H1 (cell line): ENCODE data around the gene EPHA2. TPM values are rescaled to one million over a fixed set of nuclear protein-coding genes. Genes with fewer than 3 reads are reported as not detected.

Source experiments
- CTCF ChIA-PET: fragments of 300-600 bp; sonication (Branson Sonifier 250); formaldehyde crosslinking; loops from one replicate; lab custom pipeline; 2021; ENCODE audit not compliant: partially characterized antibody; lab: Charles Lee
- POLR2A ChIA-PET: fragments of 300-600 bp; sonication (Branson Sonifier 250); formaldehyde crosslinking; loops from one replicate; lab custom pipeline; 2021; ENCODE audit warnings: inconsistent platforms; ENCODE audit not compliant: partially characterized antibody; lab: Charles Lee
- DNase-seq, 2 experiments: peaks; one replicate each; pipeline versions ENCODE4 v3.0.0 to v3.0.0-alpha.2; 2010 to 2022; ENCODE audit warnings: low spot score in 2 of 2, low read depth in 1 of 2, mixed read lengths in 1 of 2
- FAIRE-seq: peaks from 2 replicates; lab custom pipeline; 2011; peaks lifted over from hg19 to GRCh38; lab: Jason Lieb, UNC
- H2AFZ ChIP-seq: 2 replicates; pipeline ENCODE4 v1.8.1; 2012; ENCODE audit warnings: low read length, inconsistent platforms
- H2AK5ac ChIP-seq: 2 replicates; pipeline ENCODE4 v1.6.1; 2013; ENCODE audit warnings: low read depth, low read length
- H2BK120ac ChIP-seq: replicated peaks from 2 replicates; pipeline ENCODE3; 2013; ENCODE audit warnings: low read depth, low read length, inconsistent platforms
- H2BK12ac ChIP-seq: 2 replicates; pipeline ENCODE4 v1.6.1; 2013; ENCODE audit warnings: low read depth, low read length
- H2BK15ac ChIP-seq: 2 replicates; pipeline ENCODE4 v1.6.1; 2013; ENCODE audit warnings: low read length
- H2BK20ac ChIP-seq: 2 replicates; pipeline ENCODE4 v1.6.1; 2013; ENCODE audit warnings: low read length
- H2BK5ac ChIP-seq: 2 replicates; pipeline ENCODE4 v1.6.1; 2013; ENCODE audit warnings: low read depth, low read length
- H3K14ac ChIP-seq: 2 replicates; pipeline ENCODE4 v1.6.1; 2013; ENCODE audit warnings: inconsistent platforms; ENCODE audit not compliant: insufficient read length
- H3K18ac ChIP-seq: 2 replicates; pipeline ENCODE4 v1.6.1; 2013; ENCODE audit warnings: low read length; ENCODE audit errors: extremely low read depth
- H3K23ac ChIP-seq: 2 replicates; pipeline ENCODE4 v1.6.1; 2013; ENCODE audit warnings: inconsistent platforms; ENCODE audit not compliant: insufficient read length
- H3K23me2 ChIP-seq: 2 replicates; pipeline ENCODE4 v1.6.1; 2013; ENCODE audit warnings: low read depth, low read length
- H3K27ac ChIP-seq: 2 replicates; pipeline ENCODE4 v1.6.1; 2011; ENCODE audit warnings: low read depth, low read length, inconsistent platforms
- H3K27me3 ChIP-seq, 4 experiments: replicated peaks in 1 of 4; 1 replicate in 1 of 4; 2 replicates in 3 of 4; pipeline versions ENCODE4 v1.6.1 to v1.8.1; 2011 to 2013; ENCODE audit warnings: low read length in 3 of 4, mild to moderate bottlenecking in 3 of 4, inconsistent platforms in 2 of 4, mixed read lengths in 2 of 4, moderate library complexity in 1 of 4; ENCODE audit not compliant: control insufficient read depth in 3 of 4, insufficient read depth in 3 of 4; ENCODE audit errors: extremely low read depth in 1 of 4
- H3K36me3 ChIP-seq, 4 experiments: 2 replicates each; pipeline versions ENCODE4 v1.6.1 to v1.8.1; 2011 to 2013; ENCODE audit warnings: mild to moderate bottlenecking in 4 of 4, low read length in 3 of 4, moderate library complexity in 2 of 4, control low read depth in 1 of 4, inconsistent platforms in 1 of 4; ENCODE audit not compliant: insufficient read depth in 4 of 4, control insufficient read depth in 2 of 4
- H3K4ac ChIP-seq: replicated peaks from 2 replicates; pipeline ENCODE3; 2013; ENCODE audit warnings: low read length, low read depth, mixed read lengths, inconsistent platforms; ENCODE audit not compliant: insufficient read length
- H3K4me1 ChIP-seq, 4 experiments: replicated peaks in 1 of 4; 1 replicate in 1 of 4; 2 replicates in 3 of 4; pipeline versions ENCODE4 v1.6.1 to v1.8.1; 2011 to 2013; ENCODE audit warnings: low read length in 3 of 4, inconsistent platforms in 2 of 4, mixed read lengths in 1 of 4; ENCODE audit not compliant: insufficient read depth in 4 of 4, control insufficient read depth in 3 of 4
- H3K4me2 ChIP-seq, 2 experiments: 2 replicates each; pipeline versions ENCODE4 v1.6.1 to v1.8.1; 2011 to 2013; ENCODE audit warnings: low read depth in 2 of 2, low read length in 2 of 2, control low read depth in 1 of 2, inconsistent platforms in 1 of 2, mild to moderate bottlenecking in 1 of 2; ENCODE audit not compliant: insufficient read depth in 1 of 2
- H3K4me3 ChIP-seq, 4 experiments: fragments of 200-600, 300-600 bp in 1 of 4; sonication (generic), shearing (Covaris generic), sonication (Bioruptor Twin) in 1 of 4; 2 replicates each; pipeline versions ENCODE4 v1.5.1 to v1.8.1; 2011 to 2016; ENCODE audit warnings: low read length in 4 of 4, low read depth in 3 of 4, control low read depth in 2 of 4, inconsistent platforms in 2 of 4, mild to moderate bottlenecking in 2 of 4, mixed read lengths in 1 of 4, moderate library complexity in 1 of 4; ENCODE audit not compliant: insufficient read depth in 2 of 4; ENCODE audit errors: extremely low read depth in 1 of 4
- H3K56ac ChIP-seq: replicated peaks from 2 replicates; pipeline ENCODE3; 2013; ENCODE audit warnings: low read depth, mild to moderate bottlenecking, mixed read lengths, low read length, inconsistent platforms; ENCODE audit not compliant: insufficient read length
- H3K79me1 ChIP-seq: 2 replicates; pipeline ENCODE4 v1.6.1; 2013; ENCODE audit warnings: low read depth, low read length, control low read depth
- H3K79me2 ChIP-seq, 2 experiments: 2 replicates each; pipeline versions ENCODE4 v1.6.1 to v1.8.1; 2012 to 2013; ENCODE audit warnings: low read length in 2 of 2, mild to moderate bottlenecking in 2 of 2, inconsistent platforms in 1 of 2; ENCODE audit not compliant: insufficient read depth in 2 of 2, control insufficient read depth in 1 of 2
- H3K9ac ChIP-seq, 4 experiments: replicated peaks in 1 of 4; 1 replicate in 1 of 4; 2 replicates in 3 of 4; pipeline versions ENCODE4 v1.6.1 to v1.8.1; 2011 to 2013; ENCODE audit warnings: low read depth in 3 of 4, low read length in 3 of 4, control low read depth in 2 of 4, mild to moderate bottlenecking in 2 of 4, moderate library complexity in 2 of 4, inconsistent platforms in 1 of 4; ENCODE audit errors: extremely low read depth in 1 of 4
- H3K9me3 ChIP-seq, 2 experiments: 2 replicates each; pipeline versions ENCODE4 v1.6.1 to v1.8.1; 2012 to 2013; ENCODE audit warnings: mild to moderate bottlenecking in 2 of 2, moderate library complexity in 2 of 2, control low read depth in 1 of 2, inconsistent platforms in 1 of 2, low read depth in 1 of 2, low read length in 1 of 2, mixed read lengths in 1 of 2; ENCODE audit not compliant: insufficient read depth in 2 of 2
- H4K20me1 ChIP-seq, 2 experiments: replicated peaks in 1 of 2; 2 replicates each; pipeline versions ENCODE3 to v1.8.1; 2011 to 2013; ENCODE audit warnings: inconsistent platforms in 2 of 2, low read length in 2 of 2, mild to moderate bottlenecking in 1 of 2; ENCODE audit not compliant: insufficient read depth in 2 of 2, control insufficient read depth in 1 of 2
- H4K5ac ChIP-seq: 2 replicates; pipeline ENCODE4 v1.6.1; 2013; ENCODE audit warnings: low read length, low read depth, mixed read lengths, inconsistent platforms; ENCODE audit not compliant: insufficient read length
- H4K8ac ChIP-seq: 2 replicates; pipeline ENCODE4 v1.8.0; 2013; ENCODE audit warnings: mild to moderate bottlenecking, moderate library complexity, low read length, inconsistent platforms; ENCODE audit not compliant: insufficient read depth; ENCODE audit errors: extremely low read depth
- H4K91ac ChIP-seq: replicated peaks from 2 replicates; pipeline ENCODE3; 2013; ENCODE audit warnings: low read length, mixed read lengths, inconsistent platforms; ENCODE audit not compliant: insufficient read length
- ASH2L ChIP-seq: fragments of 200-600, 300-600 bp; sonication (generic); IDR thresholded peaks from one replicate; pipeline ENCODE4 v1.7.1; 2017; ENCODE audit warnings: low read length
- JUND ChIP-seq: IDR thresholded peaks from 2 replicates; pipeline ENCODE4 v1.6.1; 2011; ENCODE audit warnings: mild to moderate bottlenecking, improper control_type of control experiment, low read length
- RXRA ChIP-seq: IDR thresholded peaks from 2 replicates; pipeline ENCODE4 v1.6.1; 2011; ENCODE audit warnings: low read depth, mild to moderate bottlenecking, low read length, moderate library complexity; ENCODE audit not compliant: insufficient read depth
- SAP30 ChIP-seq: fragments of 300-600 bp; sonication (generic); IDR thresholded peaks from 2 replicates; pipeline ENCODE4 v1.7.1; 2012; ENCODE audit warnings: low read length, moderate library complexity, mild to moderate bottlenecking, inconsistent platforms; ENCODE audit not compliant: insufficient read depth, insufficient replicate concordance
- ZNF274 ChIP-seq: IDR thresholded peaks from 2 replicates; pipeline ENCODE4 v1.7.0; 2012; ENCODE audit warnings: low read length, borderline replicate concordance; ENCODE audit errors: extremely low read depth
- WGBS, 2 experiments: shearing (Covaris generic) in 1 of 2; methylation state at CpG; one replicate each; pipeline versions ENCODE4 v1.1.6 to v1.1.7; 2013 to 2015; ENCODE audit warnings: low lambda C conversion rate in 2 of 2, mixed read lengths in 2 of 2, inconsistent platforms in 1 of 2, low coverage in 1 of 2, missing lambda C conversion rate in 1 of 2; ENCODE audit not compliant: insufficient replicate concordance in 2 of 2, insufficient coverage in 1 of 2, insufficient read length in 1 of 2; ENCODE audit errors: extremely low coverage in 1 of 2, missing lambda C conversion rate in 1 of 2; 5-methylcytosine and 5-hydroxymethylcytosine counted together
- polyA plus RNA-seq, 7 experiments: library from polyadenylated mRNA; depleted of rRNA in 3 of 7; stranded (reverse) in 5 of 7; unstranded in 2 of 7; fragments of >200 nt in 5 of 7; fragments of 200-250 nt in 2 of 7; gene quantifications; 1 replicate in 5 of 7; 2 replicates in 1 of 7; 4 replicates in 1 of 7; pipeline versions ENCODE4 v1.2.1 to v1.2.3, GENCODE V29; 2011 to 2013; ENCODE audit warnings: missing spikeins in 2 of 7, mixed read lengths in 2 of 7
- total RNA-seq: library from RNA; stranded (reverse); fragmentation: NEBNext Ultra II Directional; extraction: Animal tissue kit (Norgen Biotek cat#: 25700); gene quantifications from 2 replicates; pipeline ENCODE4 v1.2.1, GENCODE V29; 2021
- TF ChIP-seq, protein P1 (sequence below): IDR thresholded peaks from 2 replicates; pipeline ENCODE4 v1.6.1; 2012; ENCODE audit warnings: inconsistent platforms
- TF ChIP-seq, protein P2 (sequence below), 3 experiments: IDR thresholded peaks; 1 replicate in 2 of 3; 2 replicates in 1 of 3; pipeline versions ENCODE4 v1.5.1 to v1.6.1; 2011; ENCODE audit warnings: low read length in 3 of 3, mild to moderate bottlenecking in 3 of 3, inconsistent platforms in 2 of 3, low read depth in 1 of 3, moderate library complexity in 1 of 3; ENCODE audit not compliant: insufficient read depth in 1 of 3; ENCODE audit errors: control extremely low read depth in 1 of 3

The EPHA2 gene
- total and polyA plus RNA-seq, 2 of the 8 experiments (the other 6 are each of a cell fraction or from before 2014, with no cell fraction given), result 26.8 to 33.6 TPM

DNA sequence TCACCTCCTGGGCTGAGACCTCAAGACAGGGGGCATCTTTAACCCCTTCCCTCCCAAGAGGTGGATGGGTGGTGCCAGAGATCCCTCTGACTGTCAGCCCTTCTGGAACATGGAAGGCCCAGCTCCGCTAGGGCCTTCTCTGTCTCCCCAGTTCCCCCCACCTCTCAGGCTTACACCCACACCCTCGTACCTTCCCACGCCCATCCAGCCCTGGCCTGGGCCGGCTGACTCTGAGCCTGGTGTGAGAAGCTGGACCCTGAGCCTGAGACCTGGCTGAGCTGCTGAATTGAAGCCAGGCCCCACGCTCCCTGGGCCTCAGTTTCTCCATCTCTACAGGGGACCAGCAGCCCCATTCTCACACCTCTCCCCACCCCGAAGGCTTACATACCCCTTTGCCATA is 5.4 kb downstream of the EPHA2 start:
- H4K91ac ChIP-seq, result no peak overlapping the region
- DNase-seq (no peak), FAIRE-seq (no peak)
- no peak overlapping the region for H2AFZ ChIP-seq
- no peak overlapping the region for H3K4me2 ChIP-seq
- no peak overlapping the region for H4K8ac ChIP-seq
- ChIA-PET POLR2A (interaction anchor here (0.7 to 8.4 kb wide), 6 partner anchors 15 to 105 kb away, joined by 3 to 104 read pairs (median 4); no protein-coding TSS in a partner anchor), CTCF (interaction anchor here (0.8 to 14.5 kb wide), 9 partner anchors 10 to 84 kb away, joined by 3 to 202 read pairs (median 5); no protein-coding TSS in a partner anchor)
- H3K27ac ChIP-seq, result no peak overlapping the region
- no peak overlapping the region for H3K18ac ChIP-seq
- peak overlapping the region; percentile 94; the same call in 1 of the 2 replicates for H2BK5ac ChIP-seq
- TF ChIP-seq, protein P1, sequence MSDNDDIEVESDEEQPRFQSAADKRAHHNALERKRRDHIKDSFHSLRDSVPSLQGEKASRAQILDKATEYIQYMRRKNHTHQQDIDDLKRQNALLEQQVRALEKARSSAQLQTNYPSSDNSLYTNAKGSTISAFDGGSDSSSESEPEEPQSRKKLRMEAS, result no peak
- no peak for TF ChIP-seq RXRA
- TF ChIP-seq JUND, result no peak
- no peak for TF ChIP-seq ASH2L
- TF ChIP-seq SAP30, result no peak
- TF ChIP-seq, protein P2, sequence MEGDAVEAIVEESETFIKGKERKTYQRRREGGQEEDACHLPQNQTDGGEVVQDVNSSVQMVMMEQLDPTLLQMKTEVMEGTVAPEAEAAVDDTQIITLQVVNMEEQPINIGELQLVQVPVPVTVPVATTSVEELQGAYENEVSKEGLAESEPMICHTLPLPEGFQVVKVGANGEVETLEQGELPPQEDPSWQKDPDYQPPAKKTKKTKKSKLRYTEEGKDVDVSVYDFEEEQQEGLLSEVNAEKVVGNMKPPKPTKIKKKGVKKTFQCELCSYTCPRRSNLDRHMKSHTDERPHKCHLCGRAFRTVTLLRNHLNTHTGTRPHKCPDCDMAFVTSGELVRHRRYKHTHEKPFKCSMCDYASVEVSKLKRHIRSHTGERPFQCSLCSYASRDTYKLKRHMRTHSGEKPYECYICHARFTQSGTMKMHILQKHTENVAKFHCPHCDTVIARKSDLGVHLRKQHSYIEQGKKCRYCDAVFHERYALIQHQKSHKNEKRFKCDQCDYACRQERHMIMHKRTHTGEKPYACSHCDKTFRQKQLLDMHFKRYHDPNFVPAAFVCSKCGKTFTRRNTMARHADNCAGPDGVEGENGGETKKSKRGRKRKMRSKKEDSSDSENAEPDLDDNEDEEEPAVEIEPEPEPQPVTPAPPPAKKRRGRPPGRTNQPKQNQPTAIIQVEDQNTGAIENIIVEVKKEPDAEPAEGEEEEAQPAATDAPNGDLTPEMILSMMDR (IDR thresholded peaks at IDR 0.05; ENCODE audit: control extremely low read depth in 1 of 3, insufficient read depth in 1 of 3, low read depth in 1 of 3, low read length in 3 of 3), result no peak
- TF ChIP-seq ZNF274, result no peak
- no peak overlapping the region for H3K56ac ChIP-seq
- H3K14ac ChIP-seq, result no peak overlapping the region
- no peak overlapping the region for H3K4ac ChIP-seq
- H3K23ac ChIP-seq, result no peak overlapping the region
- no peak overlapping the region for H3K9ac ChIP-seq
- H3K4me3 ChIP-seq, result no peak overlapping the region
- peaks cover 4 to 23% (median 17%) of the 10 kb centered on the region in 4 experiments; a peak in 7 of 8 replicates for H3K36me3 ChIP-seq
- H3K79me1 ChIP-seq, result peaks cover 11% of the 10 kb centered on the region
- 83% methylated on average over 6 of the region's 6 CpGs; no CpG with 5 or more reads in 1 of the 2 experiments for WGBS, 2 experiments
- H3K23me2 ChIP-seq, result peaks cover 7% of the 10 kb centered on the region; the same call in 1 of the 2 replicates
- H4K5ac ChIP-seq, result no peak overlapping the region
- H2BK15ac ChIP-seq, result 0 out of 2 replicates have a peak overlapping the region, but pooled peaks have one; percentile 29
- H2BK12ac ChIP-seq, result 0 out of 2 replicates have a peak overlapping the region, but pooled peaks have one; percentile 78
- peaks cover 15 to 53% (median 41%) of the 10 kb centered on the region in 4 experiments for H3K4me1 ChIP-seq
- peaks cover 9 to 79% of the 10 kb centered on the region in 2 experiments; a peak in 3 of 4 replicates for H3K79me2 ChIP-seq
- H2BK120ac ChIP-seq, result no peak overlapping the region
- no peak overlapping the region for H2BK20ac ChIP-seq
- no peaks in the 10 kb centered on the region for H3K27me3 ChIP-seq
- H3K9me3 ChIP-seq, result no peaks in the 10 kb centered on the region
- peaks cover 10 to 22% of the 10 kb centered on the region in 2 experiments for H4K20me1 ChIP-seq
- no peak overlapping the region; the same call in 1 of the 2 replicates for H2AK5ac ChIP-seq
